SU-DHL-6 (cell line): ENCODE results near the gene ADGRB3.
"Not testable (repeated sequence)": the region's sequence is repeated elsewhere in the genome, so short reads cannot be mapped to it uniquely, and the experiment has no call there.

ENCODE experiments used
- H2AFZ ChIP-seq: fragments of 200-600 bp; sonication (generic); 2 replicates; pipeline ENCODE4 v1.6.1; 2014; ENCODE audit warnings: low read depth, mild to moderate bottlenecking, moderate library complexity, mixed read lengths, antibody characterized with exemption, low read length; ENCODE audit not compliant: severe bottlenecking
- H3F3A ChIP-seq: fragments of 200-600 bp; shearing (Covaris generic); 2 replicates; pipeline ENCODE4 v1.6.0; 2016; ENCODE audit warnings: antibody characterized with exemption, mild to moderate bottlenecking; ENCODE audit not compliant: insufficient read depth
- H3K27ac ChIP-seq: fragments of 200-600 bp; sonication (generic); 2 replicates; pipeline ENCODE4 v1.5.1; 2016; ENCODE audit warnings: low read depth, mild to moderate bottlenecking, low read length, moderate library complexity, mixed read lengths
- H3K27me3 ChIP-seq: fragments of 200-600 bp; sonication (generic), shearing (Covaris generic); 2 replicates; pipeline ENCODE4 v1.6.0; 2014; ENCODE audit warnings: mild to moderate bottlenecking, low read length
- H3K36me3 ChIP-seq: fragments of 200-600 bp; sonication (generic); 2 replicates; pipeline ENCODE4 v1.6.1; 2014; ENCODE audit warnings: mild to moderate bottlenecking, low read length, mixed read lengths
- H3K4me2 ChIP-seq: fragments of 300-600, 200-600 bp; shearing (Covaris generic), sonication (generic); 2 replicates; pipeline ENCODE4 v1.6.0; 2014; ENCODE audit warnings: low read length, low read depth, mild to moderate bottlenecking; ENCODE audit not compliant: poor library complexity, severe bottlenecking
- H3K4me3 ChIP-seq: fragments of 200-600 bp; sonication (generic); 2 replicates; pipeline ENCODE4 v1.5.1; 2014; ENCODE audit warnings: antibody characterized with exemption, low read length, mild to moderate bottlenecking, mixed read lengths; ENCODE audit not compliant: insufficient read depth, poor library complexity, severe bottlenecking
- H3K79me2 ChIP-seq: fragments of 200-600 bp; sonication (generic); 2 replicates; pipeline ENCODE4 v1.6.1; 2014; ENCODE audit warnings: mild to moderate bottlenecking, low read length, moderate library complexity; ENCODE audit not compliant: insufficient read depth
- H3K9ac ChIP-seq: fragments of 200-600 bp; sonication (generic); 2 replicates; pipeline ENCODE4 v1.7.0; 2014; ENCODE audit warnings: mild to moderate bottlenecking, low read length
- H3K9me2 ChIP-seq: fragments of 200-600 bp; sonication (generic); replicated peaks from 2 replicates; pipeline ENCODE4 v1.6.1; 2014; ENCODE audit warnings: low read length; ENCODE audit not compliant: insufficient read depth
- H3K9me3 ChIP-seq: fragments of 200-600 bp; sonication (generic); 2 replicates; pipeline ENCODE4 v1.6.1; 2014; ENCODE audit warnings: low read length, mixed read lengths; ENCODE audit not compliant: insufficient read depth
- H4K20me1 ChIP-seq: fragments of 200-600 bp; sonication (generic); 2 replicates; pipeline ENCODE4 v1.6.1; 2014; ENCODE audit warnings: low read depth, mild to moderate bottlenecking, antibody characterized with exemption, low read length, moderate library complexity, mixed read lengths
- CTCF ChIP-seq: fragments of 200-600 bp; sonication (generic); IDR thresholded peaks from one replicate; pipeline ENCODE4 v1.5.1; 2017; ENCODE audit warnings: antibody characterized with exemption, mild to moderate bottlenecking, low read length, moderate library complexity; ENCODE audit not compliant: insufficient read depth, poor library complexity, severe bottlenecking
- EZH2phosphoT487 ChIP-seq: fragments of 200-600 bp; sonication (generic), shearing (Covaris generic); conservative IDR thresholded peaks from 2 replicates; pipeline ENCODE4 v1.6.1; 2018; ENCODE audit warnings: mild to moderate bottlenecking, antibody characterized with exemption, low read length, moderate library complexity, mixed read lengths

ADGRB3 gene

GRCh38 chr6:68875403-68875802 is 240.3 kb downstream of the ADGRB3 start:
- Histone ChIP-seq H3K79me2 (no peaks in the 10 kb centered on the region), H3K9ac (no peak overlapping the region)
- TF ChIP-seq CTCF (no peak), EZH2phosphoT487 (no peak)

GRCh38 chr6:68876792-68877493 is 241.9 kb downstream of the ADGRB3 start:
- Histone ChIP-seq H3K4me2 (no peak overlapping the region), H3K36me3 (no peaks in the 10 kb centered on the region), H3K79me2 (no peaks in the 10 kb centered on the region), H3F3A (no peaks in the 10 kb centered on the region), H3K9me2 (no peaks in the 10 kb centered on the region), H3K4me3 (no peak overlapping the region), H4K20me1 (no peaks in the 10 kb centered on the region), H3K9me3 (no peaks in the 10 kb centered on the region), H2AFZ (no peak overlapping the region), H3K27me3 (no peaks in the 10 kb centered on the region), H3K27ac (no peak overlapping the region), H3K9ac (no peak overlapping the region)
- TF ChIP-seq EZH2phosphoT487, result no peak

More at GRCh38 chr6:68875403-68875802, 240.3 kb downstream of the ADGRB3 start:
- no peak overlapping the region for H3K27ac ChIP-seq
- no peaks in the 10 kb centered on the region for H3K9me2 ChIP-seq
- no peaks in the 10 kb centered on the region for H3K27me3 ChIP-seq
- H3F3A ChIP-seq, result no peaks in the 10 kb centered on the region
- H4K20me1 ChIP-seq, result no peaks in the 10 kb centered on the region
- H2AFZ ChIP-seq, result no peak overlapping the region
- H3K4me3 ChIP-seq, result no peak overlapping the region
- H3K9me3 ChIP-seq, result no peaks in the 10 kb centered on the region
- no peaks in the 10 kb centered on the region for H3K36me3 ChIP-seq
- no peak overlapping the region for H3K4me2 ChIP-seq

GRCh38 chr6:68880050-68880813 is 245.2 kb downstream of the ADGRB3 start:
- no peaks in the 10 kb centered on the region for H3K79me2 ChIP-seq
- no peak for TF ChIP-seq CTCF
- no peak for TF ChIP-seq EZH2phosphoT487

GRCh38 chr6:68883325-68883724 is 248.2 kb downstream of the ADGRB3 start:
- H3K36me3 ChIP-seq, H3F3A ChIP-seq, H3K4me3 ChIP-seq, H3K4me2 ChIP-seq, H3K27ac ChIP-seq, H3K9ac ChIP-seq, H2AFZ ChIP-seq, H3K9me2 ChIP-seq, H3K79me2 ChIP-seq, H4K20me1 ChIP-seq, H3K27me3 ChIP-seq, H3K9me3 ChIP-seq: not testable (repeated sequence)

More at GRCh38 chr6:68880050-68880813, 245.2 kb downstream of the ADGRB3 start:
- no peak overlapping the region for H2AFZ ChIP-seq
- no peaks in the 10 kb centered on the region for H3F3A ChIP-seq
- no peaks in the 10 kb centered on the region for H3K9me3 ChIP-seq
- H3K36me3 ChIP-seq, result no peaks in the 10 kb centered on the region
- H4K20me1 ChIP-seq, result no peaks in the 10 kb centered on the region
- H3K4me3 ChIP-seq, result no peak overlapping the region
- no peak overlapping the region for H3K27ac ChIP-seq
- no peak overlapping the region for H3K4me2 ChIP-seq
- H3K9me2 ChIP-seq, result no peaks in the 10 kb centered on the region
- H3K9ac ChIP-seq, result no peak overlapping the region
- no peaks in the 10 kb centered on the region for H3K27me3 ChIP-seq
